CD4-positive, alpha-beta T cell treated with Interleukin-10 for 1 hour (primary cell): ENCODE results near the gene DRC7.
"Not testable (repeated sequence)": the region's sequence is repeated elsewhere in the genome, so short reads cannot be mapped to it uniquely, and the experiment has no call there.

ENCODE experiments used
- DNase-seq: peaks from one replicate; pipeline ENCODE4 v3.0.0-alpha.2; 2020

DRC7 gene

DNA sequence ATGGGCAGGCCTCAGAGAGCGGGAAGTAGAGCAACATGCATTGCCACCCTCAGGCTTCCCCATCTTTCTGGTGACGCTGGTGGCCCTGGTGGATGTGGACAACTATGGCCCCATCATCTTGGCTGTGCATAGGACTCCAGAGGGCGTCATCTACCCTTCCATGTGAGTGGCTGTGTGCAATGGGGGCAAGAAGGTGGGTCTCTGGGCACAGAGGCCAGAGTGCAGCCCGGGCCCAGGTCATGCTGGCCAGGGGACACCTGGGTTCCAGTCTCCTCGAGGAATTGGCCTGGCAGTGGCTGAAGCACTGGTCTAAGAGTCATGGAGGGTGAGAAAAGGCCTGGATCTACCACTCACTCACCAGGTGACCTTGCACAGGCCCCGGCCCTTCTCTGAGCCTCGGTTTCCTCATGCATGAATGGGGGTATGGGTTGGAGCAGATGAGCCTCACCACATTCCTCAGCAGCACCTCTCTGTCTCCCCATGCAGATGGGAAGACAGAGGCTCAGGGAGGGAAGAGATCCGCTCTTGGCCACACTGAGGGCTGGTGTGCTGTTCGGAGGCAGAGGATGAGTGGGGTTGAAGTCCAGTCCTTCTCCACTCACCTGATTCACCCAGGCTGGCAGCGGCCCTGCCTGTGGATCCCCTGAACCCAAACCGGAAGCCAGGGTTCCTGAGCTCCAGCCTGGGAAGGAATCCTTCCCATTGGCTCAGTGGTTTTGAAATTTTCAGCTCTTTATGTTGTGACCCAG is 33.7 kb upstream of the DRC7 start:
- DNase-seq, result no peak

DNA sequence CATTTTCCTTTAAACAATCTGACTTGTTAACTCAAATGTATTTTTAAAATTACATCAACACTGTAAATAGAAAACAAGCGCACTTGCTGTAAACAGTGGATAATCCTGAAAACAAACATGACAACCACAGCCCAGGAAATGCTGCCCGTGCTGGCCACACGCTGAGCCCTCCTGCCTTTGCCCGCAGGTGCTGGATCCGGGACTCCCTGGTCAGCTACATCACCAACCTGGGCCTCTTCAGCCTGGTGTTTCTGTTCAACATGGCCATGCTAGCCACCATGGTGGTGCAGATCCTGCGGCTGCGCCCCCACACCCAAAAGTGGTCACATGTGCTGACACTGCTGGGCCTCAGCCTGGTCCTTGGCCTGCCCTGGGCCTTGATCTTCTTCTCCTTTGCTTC is 33.1 kb upstream of the DRC7 start:
- no peak for DNase-seq

DNA sequence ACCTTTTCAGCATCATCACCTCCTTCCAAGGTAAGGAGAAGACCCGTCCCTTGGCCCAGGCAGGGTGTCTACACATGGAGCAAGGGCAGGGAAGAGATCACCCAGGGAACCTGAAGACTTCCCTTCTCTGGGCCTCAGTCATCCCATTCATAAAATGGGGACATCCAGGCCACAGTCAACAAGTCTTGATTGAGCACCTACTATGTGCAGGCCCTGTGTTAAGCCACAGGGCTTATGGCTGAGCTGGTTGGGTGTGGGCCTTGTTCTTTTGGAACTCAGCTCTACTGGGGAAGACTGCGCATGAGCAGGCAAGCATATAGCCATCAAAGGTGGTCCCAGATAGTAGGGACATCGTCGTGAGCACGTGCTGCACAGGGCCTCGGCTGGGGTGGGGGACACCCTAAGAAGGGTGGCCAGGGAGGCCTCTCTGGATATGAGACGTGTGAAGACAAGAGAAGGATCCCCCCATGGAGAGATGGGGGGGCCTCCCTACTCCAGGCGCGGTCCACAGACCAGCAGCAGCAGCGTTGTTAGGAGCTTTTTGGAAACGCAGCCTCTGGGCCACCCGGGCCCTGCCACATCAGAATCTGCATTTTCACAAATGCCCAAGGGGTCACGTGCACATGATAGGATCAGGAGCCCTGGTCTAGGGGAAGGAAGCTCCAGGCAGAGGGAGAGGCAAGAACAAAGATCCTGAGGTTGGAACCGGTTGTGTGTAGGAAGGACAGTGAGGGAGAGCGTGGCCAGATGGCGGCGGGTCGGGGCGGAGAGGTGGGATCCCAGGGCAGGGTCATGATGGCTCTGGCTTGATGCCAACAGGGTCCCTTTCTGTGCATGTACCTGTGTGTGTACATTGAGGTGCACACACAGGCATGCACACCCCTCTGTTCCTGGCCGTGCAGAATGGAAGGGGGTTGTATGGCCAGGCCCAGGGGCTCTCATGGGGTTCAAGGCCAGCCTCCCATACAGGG is 32.4 kb upstream of the DRC7 start:
- no peak for DNase-seq

DNA sequence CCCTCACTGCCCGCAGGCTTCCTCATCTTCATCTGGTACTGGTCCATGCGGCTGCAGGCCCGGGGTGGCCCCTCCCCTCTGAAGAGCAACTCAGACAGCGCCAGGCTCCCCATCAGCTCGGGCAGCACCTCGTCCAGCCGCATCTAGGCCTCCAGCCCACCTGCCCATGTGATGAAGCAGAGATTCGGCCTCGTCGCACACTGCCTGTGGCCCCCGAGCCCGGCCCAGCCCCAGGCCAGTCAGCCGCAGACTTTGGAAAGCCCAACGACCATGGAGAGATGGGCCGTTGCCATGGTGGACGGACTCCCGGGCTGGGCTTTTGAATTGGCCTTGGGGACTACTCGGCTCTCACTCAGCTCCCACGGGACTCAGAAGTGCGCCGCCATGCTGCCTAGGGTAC is 31.2 kb upstream of the DRC7 start:
- DNase-seq, result no peak

DNA sequence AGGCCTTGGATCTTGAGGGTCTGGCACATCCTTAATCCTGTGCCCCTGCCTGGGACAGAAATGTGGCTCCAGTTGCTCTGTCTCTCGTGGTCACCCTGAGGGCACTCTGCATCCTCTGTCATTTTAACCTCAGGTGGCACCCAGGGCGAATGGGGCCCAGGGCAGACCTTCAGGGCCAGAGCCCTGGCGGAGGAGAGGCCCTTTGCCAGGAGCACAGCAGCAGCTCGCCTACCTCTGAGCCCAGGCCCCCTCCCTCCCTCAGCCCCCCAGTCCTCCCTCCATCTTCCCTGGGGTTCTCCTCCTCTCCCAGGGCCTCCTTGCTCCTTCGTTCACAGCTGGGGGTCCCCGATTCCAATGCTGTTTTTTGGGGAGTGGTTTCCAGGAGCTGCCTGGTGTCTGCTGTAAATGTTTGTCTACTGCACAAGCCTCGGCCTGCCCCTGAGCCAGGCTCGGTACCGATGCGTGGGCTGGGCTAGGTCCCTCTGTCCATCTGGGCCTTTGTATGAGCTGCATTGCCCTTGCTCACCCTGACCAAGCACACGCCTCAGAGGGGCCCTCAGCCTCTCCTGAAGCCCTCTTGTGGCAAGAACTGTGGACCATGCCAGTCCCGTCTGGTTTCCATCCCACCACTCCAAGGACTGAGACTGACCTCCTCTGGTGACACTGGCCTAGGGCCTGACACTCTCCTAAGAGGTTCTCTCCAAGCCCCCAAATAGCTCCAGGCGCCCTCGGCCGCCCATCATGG is 30.5 kb upstream of the DRC7 start:
- no peak for DNase-seq

DNA sequence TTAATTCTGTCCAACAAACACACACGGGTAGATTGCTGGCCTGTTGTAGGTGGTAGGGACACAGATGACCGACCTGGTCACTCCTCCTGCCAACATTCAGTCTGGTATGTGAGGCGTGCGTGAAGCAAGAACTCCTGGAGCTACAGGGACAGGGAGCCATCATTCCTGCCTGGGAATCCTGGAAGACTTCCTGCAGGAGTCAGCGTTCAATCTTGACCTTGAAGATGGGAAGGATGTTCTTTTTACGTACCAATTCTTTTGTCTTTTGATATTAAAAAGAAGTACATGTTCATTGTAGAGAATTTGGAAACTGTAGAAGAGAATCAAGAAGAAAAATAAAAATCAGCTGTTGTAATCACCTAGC is 30.0 kb upstream of the DRC7 start:
- no peak for DNase-seq

DNA sequence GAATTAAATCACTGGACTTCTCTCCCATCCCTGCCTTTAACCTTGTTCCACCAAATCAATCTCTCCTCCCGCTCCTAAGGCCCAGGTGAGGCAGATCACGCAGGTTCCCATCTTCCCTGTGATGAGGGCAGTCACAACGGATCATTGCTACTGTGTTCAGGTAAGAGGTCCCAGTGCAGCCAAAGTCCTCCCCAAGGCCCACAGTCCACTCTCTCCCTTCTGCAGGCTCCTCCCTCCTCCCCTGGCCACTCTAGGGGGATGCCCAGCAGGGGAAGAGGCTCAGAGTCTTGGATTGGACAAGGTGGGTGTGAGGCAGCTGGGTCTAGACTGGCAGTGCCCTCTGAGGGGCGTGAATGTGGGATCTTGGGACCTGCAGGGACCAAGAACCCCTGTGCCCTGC is 29.1 kb upstream of the DRC7 start:
- no peak for DNase-seq

DNA sequence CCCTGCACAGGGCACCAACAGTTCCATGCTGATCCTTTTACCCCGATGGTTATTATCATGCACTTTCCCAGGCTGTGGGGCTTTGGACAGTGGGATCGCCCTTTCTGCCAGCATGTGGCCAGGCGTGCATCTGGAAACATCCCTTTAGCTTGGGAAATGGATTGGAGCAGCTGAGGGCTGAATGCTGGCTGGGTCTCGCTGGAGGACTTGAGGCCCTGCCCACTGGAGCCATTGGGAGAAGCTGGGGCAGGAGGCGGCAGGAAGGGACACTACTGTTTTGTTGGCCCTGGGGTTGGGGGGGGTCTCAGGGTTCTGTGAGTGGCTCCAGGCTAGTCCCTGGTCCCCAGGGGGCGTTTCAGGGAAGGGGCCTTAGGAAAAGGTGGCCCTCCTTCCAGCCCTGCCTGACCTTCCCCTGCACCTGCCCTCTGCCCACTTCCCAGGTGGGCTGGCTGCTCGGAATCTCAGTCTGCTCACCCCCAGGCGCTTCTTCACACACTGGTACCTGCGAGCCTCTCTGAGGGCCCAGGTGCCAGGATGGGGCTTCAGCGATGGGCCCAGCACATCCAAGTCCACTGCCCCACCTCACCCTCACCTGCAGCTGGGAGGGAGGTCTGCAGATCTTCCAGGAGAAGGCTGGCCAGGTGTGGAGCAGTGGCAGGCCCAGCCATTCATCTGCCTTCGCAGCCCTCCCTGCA is 28.1 kb upstream of the DRC7 start:
- DNase-seq, result no peak

DNA sequence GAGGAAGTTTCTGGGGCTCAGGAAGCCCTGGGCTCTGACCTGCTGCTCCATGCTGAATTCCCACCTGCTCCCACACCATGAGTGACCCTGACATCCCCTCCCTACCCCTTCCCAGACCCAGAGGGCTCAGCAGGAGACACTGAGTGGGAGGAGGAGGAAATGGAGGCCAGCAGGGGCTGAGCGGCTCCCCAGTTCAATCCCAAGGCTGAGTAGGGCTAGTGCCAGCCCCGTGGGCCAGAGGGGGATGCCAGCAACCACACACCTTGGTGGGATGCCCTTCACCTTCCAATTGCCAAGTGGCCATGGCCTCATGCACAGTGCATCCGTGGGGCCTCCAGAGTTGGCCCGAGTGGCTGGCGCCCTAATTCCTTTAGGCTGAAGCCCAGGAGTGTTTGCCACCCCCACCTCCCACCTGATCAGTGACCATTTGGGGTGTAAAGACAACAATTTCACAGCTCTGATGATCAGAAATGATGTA is 27.5 kb upstream of the DRC7 start:
- DNase-seq, result no peak

DNA sequence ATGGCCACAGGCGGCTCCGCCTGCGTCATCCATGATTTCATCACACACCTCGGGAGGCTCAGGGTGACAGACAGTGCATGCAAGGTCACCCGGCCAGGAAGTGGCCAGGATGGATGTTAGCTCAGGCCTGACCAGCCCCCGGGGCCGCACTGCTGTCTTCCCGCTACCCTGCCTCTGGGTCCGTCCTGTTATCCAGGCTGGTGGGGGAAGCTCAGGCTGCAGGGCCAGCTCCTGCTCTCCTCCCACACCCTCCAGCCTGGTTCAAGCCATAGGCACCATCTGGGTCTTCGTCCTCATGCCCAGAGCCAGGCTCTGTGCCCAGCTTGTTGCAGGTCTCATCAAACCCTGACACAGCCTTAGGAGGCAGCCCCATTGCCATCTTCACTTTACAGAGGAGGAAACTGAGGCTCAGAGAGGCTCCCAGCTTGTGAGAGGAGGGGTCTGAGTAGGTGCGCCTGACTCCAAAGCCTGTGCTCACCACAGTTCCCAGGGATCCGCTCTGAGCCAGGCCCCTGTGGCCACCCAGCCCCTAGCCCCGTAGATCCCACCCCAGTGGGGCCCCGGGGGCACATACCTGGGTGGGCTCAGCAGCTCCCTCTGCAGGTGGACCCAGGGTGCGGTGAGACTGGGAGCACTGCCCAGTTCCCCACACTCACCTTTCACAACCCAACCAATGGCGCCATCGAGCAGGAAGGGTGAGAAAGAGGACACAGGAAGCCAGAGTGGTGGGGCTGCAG is 26.9 kb upstream of the DRC7 start:
- DNase-seq, result peak; percentile 31

DNA sequence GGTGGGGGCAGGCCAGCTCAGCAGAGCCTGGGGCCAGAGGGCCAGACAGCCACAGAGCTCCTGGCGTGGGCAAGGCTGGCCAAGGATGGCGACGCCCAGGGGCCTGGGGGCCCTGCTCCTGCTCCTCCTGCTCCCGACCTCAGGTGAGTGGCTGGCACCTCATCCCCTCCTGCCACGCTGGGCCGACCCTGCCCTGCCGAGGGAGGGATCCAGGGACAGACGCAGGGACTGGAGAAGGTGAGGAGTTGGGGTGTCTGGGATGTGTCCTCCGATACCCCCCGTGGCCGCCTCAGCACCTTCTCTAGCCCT is 26.4 kb upstream of the DRC7 start, which contains the start of gene ADGRG3:
ADGRG3 (plus strand) TSS at position 44 of the 309 bp plus-strand sequence; CDS start at position 86, 42 bp downstream.
- no peak for DNase-seq

DNA sequence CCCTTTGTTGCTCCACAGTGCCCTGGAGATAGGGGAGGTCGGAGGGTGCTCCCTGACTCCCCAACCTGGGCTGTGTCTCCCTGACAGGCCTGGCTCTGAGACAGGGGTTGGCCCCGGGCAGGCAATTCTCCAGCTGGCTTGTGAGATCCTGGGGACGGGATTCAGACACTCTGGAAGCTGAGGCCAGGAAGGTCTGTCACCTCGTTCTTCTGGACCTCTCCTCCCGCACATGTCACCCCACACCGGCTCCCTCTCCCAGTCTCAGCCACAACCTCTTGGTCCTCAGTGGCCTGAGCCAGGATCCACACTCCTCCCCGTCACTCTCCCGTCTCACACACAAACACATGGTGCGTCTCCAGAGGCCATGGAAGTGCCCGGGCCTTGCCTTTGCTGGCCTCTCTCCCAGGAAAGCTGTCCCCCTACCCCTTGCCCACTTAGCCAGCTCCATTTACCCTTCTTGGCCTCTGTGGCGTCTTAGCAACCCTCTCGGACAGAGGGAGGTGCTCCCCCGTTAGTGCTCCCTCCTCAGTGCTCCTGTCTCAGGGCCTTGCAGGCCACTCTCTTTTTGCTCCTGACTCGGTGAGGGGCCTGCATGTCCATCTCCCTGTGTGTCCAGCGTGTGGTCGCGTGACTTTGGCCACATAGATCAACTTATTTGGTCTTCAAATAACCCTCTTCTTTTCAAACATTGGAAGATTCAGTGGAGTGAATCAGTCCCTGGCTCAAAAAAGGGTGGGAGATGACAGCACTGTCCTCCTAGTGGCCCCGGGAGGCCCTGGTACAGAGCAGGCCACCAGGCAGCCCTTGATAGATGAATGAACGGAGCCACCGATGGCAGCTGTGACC is 25.8 kb upstream of the DRC7 start:
- no peak for DNase-seq

DNA sequence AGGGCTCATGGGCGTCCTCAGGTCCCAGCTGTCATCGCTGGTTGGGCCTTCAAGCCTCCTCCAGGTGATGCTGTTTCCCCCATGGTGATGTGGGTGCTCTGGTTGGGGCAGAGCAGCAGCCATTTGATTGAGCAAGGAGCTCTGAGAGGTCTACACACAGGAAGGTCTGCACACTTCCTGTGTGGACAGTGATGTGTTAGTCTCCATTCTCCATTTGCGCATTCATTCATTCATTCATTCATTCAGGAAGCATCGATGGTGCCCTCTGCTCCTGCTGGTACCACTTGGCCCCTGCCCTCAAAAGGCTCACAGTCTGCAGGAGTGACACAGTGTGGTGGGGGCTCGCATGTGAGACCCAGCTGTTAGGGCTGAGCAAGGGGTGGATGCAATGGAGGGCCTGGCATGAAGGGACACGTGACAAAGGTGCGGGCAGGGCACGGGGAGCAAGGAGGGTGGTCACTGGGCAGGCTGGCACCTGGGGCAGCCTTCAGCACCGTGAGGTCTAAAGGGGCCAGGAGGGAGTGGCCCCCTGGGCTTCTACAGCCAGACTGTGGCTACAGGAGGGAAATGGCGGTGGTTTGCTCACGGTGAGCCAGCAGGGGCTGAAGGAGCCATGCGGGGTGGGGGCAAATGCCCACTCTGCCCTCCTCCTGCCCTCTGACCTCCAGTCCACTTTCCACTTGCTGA is 25.0 kb upstream of the DRC7 start:
- no peak for DNase-seq

DNA sequence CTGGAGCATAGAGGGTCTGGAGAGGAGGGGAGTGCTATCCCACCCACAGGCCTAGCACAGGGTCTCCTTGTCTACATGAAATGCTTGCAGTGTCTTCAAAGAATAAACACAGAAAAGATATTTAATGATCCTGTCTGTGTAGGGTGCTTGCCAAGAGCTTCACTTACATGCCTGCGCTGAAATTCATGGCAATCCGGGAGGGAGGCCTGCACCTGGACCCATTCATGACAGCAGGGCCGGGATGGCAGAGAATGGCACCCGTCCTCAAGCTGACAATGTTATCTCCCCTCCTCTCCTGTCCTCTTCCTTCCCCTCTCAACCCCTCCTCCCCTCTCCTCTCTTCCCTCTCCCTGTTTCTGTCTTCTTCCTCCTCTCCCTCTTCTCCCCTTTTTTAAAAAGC is 24.4 kb upstream of the DRC7 start:
- DNase-seq, result no peak

DNA sequence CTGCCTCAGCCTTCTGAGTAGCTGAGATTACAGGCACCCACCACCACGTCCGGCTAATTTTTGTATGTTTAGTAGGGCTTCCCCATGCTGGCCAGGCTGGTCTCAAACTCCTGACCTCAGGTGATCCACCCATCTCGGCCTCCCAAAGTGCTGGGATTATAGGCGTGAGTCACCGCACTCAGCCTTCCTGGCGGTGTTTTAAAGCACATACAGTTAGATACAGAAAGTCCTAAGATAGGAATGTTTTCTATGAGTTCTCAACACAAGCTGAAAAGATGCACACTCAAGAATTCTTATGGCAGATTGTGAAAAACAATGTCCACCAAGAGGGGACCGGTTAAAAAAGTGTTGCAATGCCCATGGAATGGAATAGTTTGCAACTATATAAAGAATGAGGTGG is 23.2 kb upstream of the DRC7 start:
- DNase-seq, result not testable (repeated sequence)

DNA sequence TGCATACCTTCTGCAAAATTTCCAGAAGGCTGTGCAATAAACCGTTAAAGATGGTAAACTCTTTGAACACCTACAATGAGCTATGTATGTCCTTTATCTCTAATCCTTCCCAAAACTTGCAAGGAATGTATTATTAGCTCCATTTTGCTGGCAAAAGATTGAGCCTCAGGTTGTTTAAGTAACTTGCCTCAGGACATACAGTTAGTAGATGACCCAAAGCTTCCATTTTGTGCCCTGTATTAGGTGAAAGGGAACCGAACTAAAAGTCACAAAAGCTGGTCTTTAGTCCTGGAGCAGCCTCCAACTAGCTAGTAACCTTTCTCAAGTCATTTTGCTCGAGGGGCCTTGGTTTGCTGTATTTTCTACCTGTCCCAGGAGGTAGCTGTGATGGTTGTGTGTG is 22.2 kb upstream of the DRC7 start:
- DNase-seq, result no peak

DNA sequence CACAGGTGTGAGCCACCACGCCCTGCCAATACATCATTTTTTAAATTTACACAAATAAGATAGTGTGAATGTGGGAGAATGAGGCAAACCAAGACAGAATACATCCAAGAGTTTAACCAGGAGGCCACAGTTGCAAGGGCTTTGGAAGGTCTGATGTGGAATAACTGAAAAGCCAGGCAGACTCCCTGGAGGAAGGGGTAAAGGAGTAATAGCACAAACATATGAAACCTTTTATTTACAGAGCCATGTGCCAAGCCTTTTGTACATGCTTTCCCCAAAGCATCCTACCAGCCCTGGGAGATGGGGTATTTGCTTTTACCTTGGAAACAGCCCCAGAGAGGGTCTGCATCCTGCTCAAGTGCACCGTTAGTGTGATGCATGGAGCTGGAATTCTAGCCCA is 21.8 kb upstream of the DRC7 start:
- no peak for DNase-seq

DNA sequence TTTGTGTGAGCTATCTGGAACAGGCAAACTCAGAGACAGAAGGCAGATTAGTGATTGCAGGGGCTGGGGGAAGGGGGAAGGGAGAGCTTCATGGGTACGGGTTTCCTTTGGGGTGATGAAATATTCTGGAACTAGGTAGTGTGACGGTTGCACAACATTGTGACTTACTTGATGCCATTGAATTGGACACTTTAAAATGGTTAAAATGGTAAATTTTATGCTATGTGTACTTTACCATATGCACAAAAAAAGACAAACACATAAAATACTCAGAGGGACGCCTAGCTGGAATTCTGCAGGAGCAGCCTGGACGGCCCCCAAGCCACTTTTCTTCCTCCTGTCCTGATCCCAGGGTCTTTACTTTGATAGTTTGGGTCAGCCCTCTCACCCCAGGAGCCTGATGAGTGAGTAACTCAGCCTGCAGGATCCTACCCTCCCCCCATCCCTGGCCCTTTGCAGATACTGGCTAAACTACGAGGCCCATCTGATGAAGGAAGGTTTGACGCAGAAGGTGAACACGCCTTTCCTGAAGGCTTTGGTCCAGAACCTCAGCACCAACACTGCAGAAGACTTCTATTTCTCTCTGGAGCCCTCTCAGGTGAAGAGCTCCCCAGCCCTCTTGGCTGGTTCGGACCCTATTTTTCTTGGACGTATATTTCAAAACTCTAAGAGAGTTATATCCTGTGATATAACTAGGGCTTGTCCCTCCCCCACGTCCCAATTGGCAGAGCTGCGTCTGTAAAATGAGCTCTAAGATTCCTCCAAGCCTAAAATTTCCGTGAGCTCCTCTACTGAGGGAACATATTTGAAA is 18.7 kb upstream of the DRC7 start:
- no peak for DNase-seq

DNA sequence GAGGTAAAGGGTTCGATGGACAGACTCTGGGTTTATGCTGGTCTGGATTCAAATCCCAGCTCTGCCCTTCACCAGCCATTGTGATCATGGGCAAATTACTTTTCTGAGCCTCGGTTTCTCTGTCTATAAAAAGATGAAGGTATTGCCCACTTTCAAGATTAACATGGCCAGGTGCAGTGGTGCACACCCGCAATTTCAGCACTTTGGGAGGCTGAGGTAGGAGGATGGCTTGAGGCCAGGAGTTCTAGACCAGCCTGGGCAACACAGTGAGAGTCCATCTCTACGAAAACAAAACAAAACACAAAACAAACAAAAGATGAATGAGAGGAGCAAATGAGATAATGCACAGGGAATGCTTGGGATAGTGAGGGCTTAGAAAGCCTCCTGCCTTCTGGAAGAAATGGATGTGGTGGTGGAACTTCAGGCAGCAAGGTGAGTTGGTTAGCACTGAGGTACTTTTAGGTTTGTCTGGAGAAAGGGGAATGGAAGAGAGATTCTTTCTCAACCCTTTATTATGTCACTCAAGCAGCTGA is 18.0 kb upstream of the DRC7 start:
- no peak for DNase-seq
